DMS 273 treated with DMSO at 0.1 percent for 48 hours (cell line): ENCODE data around the gene SLC6A14.

Experiments used
- DNase-seq: peaks from one replicate; lab custom pipeline; 2025; lab: John Stamatoyannopoulos, UW

Gene SLC6A14, protein sequence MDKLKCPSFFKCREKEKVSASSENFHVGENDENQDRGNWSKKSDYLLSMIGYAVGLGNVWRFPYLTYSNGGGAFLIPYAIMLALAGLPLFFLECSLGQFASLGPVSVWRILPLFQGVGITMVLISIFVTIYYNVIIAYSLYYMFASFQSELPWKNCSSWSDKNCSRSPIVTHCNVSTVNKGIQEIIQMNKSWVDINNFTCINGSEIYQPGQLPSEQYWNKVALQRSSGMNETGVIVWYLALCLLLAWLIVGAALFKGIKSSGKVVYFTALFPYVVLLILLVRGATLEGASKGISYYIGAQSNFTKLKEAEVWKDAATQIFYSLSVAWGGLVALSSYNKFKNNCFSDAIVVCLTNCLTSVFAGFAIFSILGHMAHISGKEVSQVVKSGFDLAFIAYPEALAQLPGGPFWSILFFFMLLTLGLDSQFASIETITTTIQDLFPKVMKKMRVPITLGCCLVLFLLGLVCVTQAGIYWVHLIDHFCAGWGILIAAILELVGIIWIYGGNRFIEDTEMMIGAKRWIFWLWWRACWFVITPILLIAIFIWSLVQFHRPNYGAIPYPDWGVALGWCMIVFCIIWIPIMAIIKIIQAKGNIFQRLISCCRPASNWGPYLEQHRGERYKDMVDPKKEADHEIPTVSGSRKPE

DNA sequence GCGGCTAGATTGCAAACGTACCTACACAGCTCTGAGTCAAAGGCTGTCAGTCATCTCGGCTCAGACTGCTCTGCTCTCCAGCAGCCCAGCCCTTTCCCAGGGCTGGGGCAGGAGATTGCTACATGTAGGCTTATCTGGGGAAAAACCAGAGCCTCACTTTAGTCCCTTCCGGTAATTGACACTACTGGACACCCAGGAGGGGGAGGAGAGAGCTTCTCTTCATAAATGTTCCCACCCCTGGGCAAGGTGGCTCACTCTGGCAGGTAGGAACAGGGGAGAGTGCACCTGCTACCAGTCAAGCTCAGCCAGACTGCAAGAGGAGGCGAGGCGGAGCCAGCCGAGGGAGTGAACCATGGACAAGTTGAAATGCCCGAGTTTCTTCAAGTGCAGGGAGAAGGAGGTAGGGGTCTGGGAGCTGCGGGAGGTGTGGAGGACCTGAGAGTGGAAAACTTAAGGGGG lies at the start of gene SLC6A14:
Gene SLC6A14, plus strand, starts transcription at position 249 of the 459 bp plus-strand sequence. Its CDS starts 104 bp downstream, at position 353.
- no peak for DNase-seq

GRCh38 chrX:116395752-116396151 lies 40.7 kb upstream of the SLC6A14 start:
- DNase-seq, result no peak

DNA sequence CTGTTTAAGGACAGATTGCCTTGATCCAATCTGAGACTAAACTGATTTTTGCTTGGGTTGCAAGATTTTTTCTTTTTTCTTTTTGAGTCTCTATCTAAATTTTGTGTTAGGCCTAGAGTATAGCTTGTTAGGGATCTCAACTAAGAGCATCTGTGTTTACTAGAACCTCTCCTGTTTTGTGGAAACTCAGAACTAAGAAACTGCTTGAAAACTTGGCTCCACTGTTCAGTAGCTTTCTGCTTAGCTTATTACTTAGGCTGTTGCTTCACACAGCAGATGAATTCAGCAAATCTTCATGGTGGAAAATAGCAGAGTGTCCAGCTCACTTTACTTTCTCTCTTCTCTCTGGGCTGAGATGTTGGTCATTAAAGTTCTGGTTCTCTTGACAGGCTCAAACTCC lies 36.7 kb upstream of the SLC6A14 start:
- no peak for DNase-seq

DNA sequence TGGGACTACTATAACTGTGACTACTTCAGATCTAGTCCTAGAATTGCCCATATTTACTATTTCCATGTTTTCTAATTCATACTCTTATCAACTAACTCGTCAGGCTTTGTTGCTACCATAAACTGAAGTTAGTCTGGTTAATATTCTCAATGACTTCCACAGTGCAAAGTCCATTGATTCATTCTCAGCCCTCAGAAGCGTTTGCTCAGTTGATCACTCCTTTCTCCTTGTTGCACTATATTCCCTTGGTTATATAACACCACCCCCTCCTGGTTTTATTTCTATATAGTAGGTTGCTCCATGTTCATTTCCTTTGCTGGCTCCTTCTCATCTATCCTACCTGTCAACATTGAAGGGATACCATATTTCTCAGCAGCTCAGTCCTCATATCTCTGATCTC lies 27.2 kb upstream of the SLC6A14 start:
- no peak for DNase-seq

DNA sequence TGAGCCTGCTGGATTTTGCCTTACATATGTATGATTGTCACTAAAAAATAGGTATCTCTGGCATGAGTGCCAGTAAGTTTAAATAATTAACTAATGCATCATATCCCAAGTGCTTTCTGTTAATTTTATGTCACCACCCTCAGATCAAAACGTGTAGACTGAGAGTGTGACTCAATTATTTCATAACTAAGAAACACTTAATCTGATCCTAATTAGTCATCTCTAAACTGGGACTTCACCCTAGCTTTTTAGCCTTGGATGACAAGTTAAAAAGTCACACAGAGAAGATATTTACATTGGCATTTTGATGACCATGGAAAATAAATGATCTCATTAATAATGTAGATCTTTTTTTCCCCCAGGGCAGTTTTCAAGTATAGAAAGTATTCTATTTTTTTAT lies 23.1 kb upstream of the SLC6A14 start:
- DNase-seq, result no peak

- no peak for DNase-seq
Observed at GRCh38 chrX:116417214-116417613, 19.2 kb upstream of the SLC6A14 start.

DNA sequence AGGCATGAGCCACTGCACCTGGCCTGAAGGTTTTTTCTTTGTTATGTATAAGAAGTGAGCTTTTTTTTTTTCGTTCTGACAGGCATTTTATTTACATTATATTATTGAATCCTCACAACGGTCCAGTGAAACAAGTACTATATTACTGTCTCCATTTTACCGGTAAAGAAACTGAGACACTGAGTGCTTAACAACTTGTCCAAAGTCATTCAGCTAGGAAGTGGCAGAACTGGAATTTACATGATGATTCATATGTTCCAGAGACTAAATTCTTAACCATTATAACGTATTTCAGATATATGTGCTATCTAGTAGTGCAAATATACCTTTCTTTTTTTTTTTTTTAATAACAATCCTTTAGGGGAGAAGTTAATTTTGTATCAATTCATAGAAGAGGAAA lies 18.4 kb upstream of the SLC6A14 start:
- DNase-seq, result no peak

- DNase-seq, result no peak
Observed at GRCh38 chrX:116427978-116428377, 8.4 kb upstream of the SLC6A14 start.

- no peak for DNase-seq
Observed at GRCh38 chrX:116435597-116435996, 809 bp upstream of the SLC6A14 start.

DNA sequence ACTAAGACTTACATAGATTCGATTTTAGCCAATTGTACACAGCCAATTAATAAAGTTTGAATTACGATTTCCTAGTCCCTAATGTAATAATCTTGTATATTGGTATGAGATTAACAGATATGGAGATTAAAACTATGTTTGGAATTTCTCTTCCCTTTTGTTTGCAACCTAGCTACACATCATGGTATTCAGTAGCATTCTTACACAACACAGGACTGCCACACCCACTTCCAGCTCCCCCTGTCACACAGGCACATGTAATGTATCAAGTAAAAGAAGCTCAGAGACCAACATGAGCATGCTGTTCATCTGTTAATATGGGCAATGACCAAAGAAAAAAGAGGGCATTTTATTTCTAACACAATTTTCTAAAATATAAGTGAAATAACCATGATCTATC lies 12.8 kb downstream of the SLC6A14 start:
- no peak for DNase-seq

GRCh38 chrX:116462822-116463221 lies 26.4 kb downstream of the SLC6A14 start, which contains the start of gene CT83:
TSS of gene CT83 (minus strand) at chrX:116462976. CDS start at chrX:116462856, 120 bp downstream.
- no peak for DNase-seq

- no peak for DNase-seq
Observed at GRCh38 chrX:116480059-116480458, 43.7 kb downstream of the SLC6A14 start.

GRCh38 chrX:116490104-116490503 lies 53.7 kb downstream of the SLC6A14 start:
- DNase-seq, result no peak

GRCh38 chrX:116493271-116493670 lies 56.9 kb downstream of the SLC6A14 start:
- DNase-seq, result no peak

- no peak for DNase-seq
Observed at GRCh38 chrX:116499780-116500179, 63.4 kb downstream of the SLC6A14 start.
